HG03097 (cell line): ENCODE measurements around the gene EXPH5.

Experiments
- ATAC-seq: cut with Tn5 transposase; IDR thresholded peaks from one replicate; pipeline ENCODE4 v1.9.1; 2021; ENCODE audit not compliant: unreplicated experiment, low FRiP score

Gene EXPH5

GRCh38 chr11:108568195-108568858 lies 25.2 kb downstream of the EXPH5 start:
- no peak for ATAC-seq

- ATAC-seq: no peak
Observed at GRCh38 chr11:108565653-108566052, 27.9 kb downstream of the EXPH5 start.

GRCh38 chr11:108562746-108563581 lies 30.6 kb downstream of the EXPH5 start:
- ATAC-seq: no peak

- ATAC-seq: no peak
Observed at GRCh38 chr11:108561535-108561991, 32.0 kb downstream of the EXPH5 start.

GRCh38 chr11:108559904-108560303 lies 33.7 kb downstream of the EXPH5 start:
- ATAC-seq: no peak

GRCh38 chr11:108559340-108559739 lies 34.2 kb downstream of the EXPH5 start:
- no peak for ATAC-seq

- ATAC-seq: no peak
Observed at GRCh38 chr11:108558222-108558621, 35.3 kb downstream of the EXPH5 start.

- ATAC-seq: no peak
Observed at GRCh38 chr11:108556019-108556418, 37.5 kb downstream of the EXPH5 start.

GRCh38 chr11:108551651-108552462 lies 41.7 kb downstream of the EXPH5 start:
- no peak for ATAC-seq

- no peak for ATAC-seq
Observed at GRCh38 chr11:108549319-108549885, 44.2 kb downstream of the EXPH5 start.

- no peak for ATAC-seq
Observed at GRCh38 chr11:108545909-108546501, 47.6 kb downstream of the EXPH5 start.

GRCh38 chr11:108543316-108543964 lies 50.1 kb downstream of the EXPH5 start:
- ATAC-seq: no peak

- no peak for ATAC-seq
Observed at GRCh38 chr11:108541531-108541930, 52.0 kb downstream of the EXPH5 start.

- ATAC-seq: no peak
Observed at GRCh38 chr11:108538502-108538901, 55.1 kb downstream of the EXPH5 start.

- ATAC-seq: no peak
Observed at GRCh38 chr11:108538022-108538424, 55.5 kb downstream of the EXPH5 start.

GRCh38 chr11:108536783-108537182 lies 56.8 kb downstream of the EXPH5 start:
- no peak for ATAC-seq

GRCh38 chr11:108535384-108535955 lies 58.1 kb downstream of the EXPH5 start:
- no peak for ATAC-seq

- no peak for ATAC-seq
Observed at GRCh38 chr11:108534274-108534882, 59.2 kb downstream of the EXPH5 start.

- ATAC-seq: no peak
Observed at GRCh38 chr11:108530426-108530825, 63.1 kb downstream of the EXPH5 start.
